GM18951 (cell line): ENCODE measurements around the gene NLRP11.

Experiments used
- POLR2A ChIP-seq: IDR thresholded peaks from 4 replicates; pipeline ENCODE4 v1.6.1; 2011; ENCODE audit warnings: mild to moderate bottlenecking; ENCODE audit not compliant: insufficient read length, insufficient read depth; ENCODE audit errors: extremely low read depth
- in situ Hi-C: fragments of 300-500 bp; cut with MboI; formaldehyde crosslinking; loops from one replicate; pipeline ENCODE4 v1.12.0; 2022; ENCODE audit warnings: low sequenced_read_pairs, mixed read lengths, inconsistent platforms; ENCODE audit not compliant: unreplicated experiment

Gene NLRP11

DNA sequence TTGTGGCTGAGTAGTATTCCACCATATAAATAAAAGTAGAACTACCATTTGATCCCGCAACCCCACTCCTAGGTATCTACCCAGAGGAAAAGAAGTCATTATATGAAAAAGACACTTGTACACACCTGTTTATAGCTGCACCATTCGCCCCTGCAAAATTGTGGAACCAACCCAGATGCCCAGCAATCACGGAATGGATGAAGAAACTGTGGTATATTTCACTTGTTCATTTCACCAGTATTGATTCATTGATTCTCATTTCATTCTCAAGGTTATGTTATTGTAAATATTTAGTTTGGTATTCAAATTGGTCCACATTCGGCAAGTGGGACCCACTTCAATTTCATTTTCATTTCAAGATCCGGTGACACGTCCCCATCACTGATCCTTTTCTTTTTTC lies 81.1 kb downstream of the NLRP11 start:
- in situ Hi-C loops = no loop called here
- TF ChIP-seq POLR2A = no peak

DNA sequence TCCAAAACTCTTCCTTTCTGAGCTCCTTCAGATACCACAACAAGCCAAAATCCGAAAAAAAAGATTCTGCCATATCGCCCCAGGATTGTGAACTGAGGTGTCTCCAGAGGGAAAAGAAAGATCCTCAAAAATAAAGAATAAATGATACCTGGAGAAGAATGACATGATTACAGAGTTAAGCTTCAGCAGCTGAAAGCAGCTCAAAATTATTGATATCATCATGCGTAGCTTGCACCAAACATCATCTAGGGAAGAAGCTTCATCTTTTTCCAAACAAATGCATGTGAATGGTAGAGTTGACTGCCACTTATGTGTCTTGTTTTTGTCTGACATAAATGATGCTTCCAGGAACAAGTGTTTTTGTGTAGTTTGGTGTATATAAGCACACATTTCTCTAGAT lies 93.5 kb downstream of the NLRP11 start, which contains the start of gene NLRP9:
Gene NLRP9, minus strand, starts transcription at position 101 of the 400 bp plus-strand sequence. Its CDS starts 28 bp downstream, at position 73.
- in situ Hi-C loops = no loop called here
- TF ChIP-seq POLR2A = no peak
